IPS DF 4.7 (cell line): ENCODE measurements around the gene OLFML2A.
A peak's percentile ranks its signal among the peaks of the same experiment; 100 is the strongest.

Experiments used
- DNase-seq: peaks from one replicate; pipeline ENCODE4 v3.0.0-alpha.2; 2013; ENCODE audit warnings: low spot score; ENCODE audit errors: extremely low read depth

Gene OLFML2A

GRCh38 chr9:124795881-124796431 is 19.0 kb downstream of the OLFML2A start:
- DNase-seq, result no peak

- no peak for DNase-seq
Observed at GRCh38 chr9:124797343-124798103, 20.6 kb downstream of the OLFML2A start.

- no peak for DNase-seq
Observed at GRCh38 chr9:124799274-124800006, 22.5 kb downstream of the OLFML2A start.

- DNase-seq, result no peak
Observed at GRCh38 chr9:124800306-124801259, 23.6 kb downstream of the OLFML2A start.

GRCh38 chr9:124801356-124801755 is 24.4 kb downstream of the OLFML2A start:
- DNase-seq, result no peak

GRCh38 chr9:124802426-124802825 is 25.5 kb downstream of the OLFML2A start:
- DNase-seq, result no peak

- DNase-seq, result no peak
Observed at GRCh38 chr9:124803911-124804310, 27.0 kb downstream of the OLFML2A start.

GRCh38 chr9:124805186-124805585 is 28.3 kb downstream of the OLFML2A start:
- no peak for DNase-seq

GRCh38 chr9:124808246-124808956 is 31.5 kb downstream of the OLFML2A start:
- no peak for DNase-seq

- DNase-seq, result no peak
Observed at GRCh38 chr9:124809211-124809610, 32.3 kb downstream of the OLFML2A start.

- DNase-seq, result no peak
Observed at GRCh38 chr9:124809741-124810500, 33.0 kb downstream of the OLFML2A start.

- DNase-seq, result peak; percentile 58
Observed at GRCh38 chr9:124810663-124811355, 33.9 kb downstream of the OLFML2A start.

GRCh38 chr9:124812441-124812876 is 35.5 kb downstream of the OLFML2A start:
- no peak for DNase-seq

- no peak for DNase-seq
Observed at GRCh38 chr9:124813041-124813440, 36.1 kb downstream of the OLFML2A start.

GRCh38 chr9:124813501-124814163 is 36.7 kb downstream of the OLFML2A start:
- no peak for DNase-seq

- DNase-seq, result no peak
Observed at GRCh38 chr9:124814164-124814535, 37.2 kb downstream of the OLFML2A start.

GRCh38 chr9:124815601-124816000 is 38.7 kb downstream of the OLFML2A start:
- DNase-seq, result no peak

GRCh38 chr9:124818431-124819281 is 41.7 kb downstream of the OLFML2A start:
- DNase-seq, result no peak
